CD14-positive monocyte (primary cell): Measurements from ENCODE around the gene MACROD2. TPM values are rescaled to one million over a fixed set of nuclear protein-coding genes. Genes with fewer than 3 reads are reported as not detected.

Experiments
- DNase-seq, 3 donors: peaks; one replicate each; pipeline ENCODE4 v3.0.0-alpha.2; 2011 to 2022
- H2AFZ ChIP-seq: 2 replicates; pipeline ENCODE4 v1.6.0; 2012; ENCODE audit warnings: mild to moderate bottlenecking, low read depth, low read length, inconsistent platforms; ENCODE audit not compliant: insufficient read depth, poor library complexity, severe bottlenecking
- H3K27ac ChIP-seq, 2 donors: 1 replicate in 1 of 2; 2 replicates in 1 of 2; pipeline ENCODE4 v1.5.1; 2012 to 2013; ENCODE audit warnings: low read length in 2 of 2, control low read depth in 1 of 2, inconsistent platforms in 1 of 2, low read depth in 1 of 2, mild to moderate bottlenecking in 1 of 2
- H3K27me3 ChIP-seq, 2 donors: one replicate each; pipeline versions ENCODE4 v1.6.0 to v1.6.1; 2011 to 2013; ENCODE audit warnings: low read length in 2 of 2; ENCODE audit not compliant: control insufficient read depth in 2 of 2, insufficient read depth in 2 of 2
- H3K36me3 ChIP-seq, 2 donors: replicated peaks in 1 of 2; 1 replicate in 1 of 2; 2 replicates in 1 of 2; pipeline versions ENCODE4 v1.5.1 to v1.6.1; 2012 to 2013; ENCODE audit warnings: low read length in 2 of 2, control low read depth in 1 of 2, inconsistent platforms in 1 of 2, mild to moderate bottlenecking in 1 of 2; ENCODE audit not compliant: insufficient read depth in 2 of 2, control insufficient read depth in 1 of 2
- H3K4me1 ChIP-seq, 2 donors: 1 replicate in 1 of 2; 2 replicates in 1 of 2; pipeline versions ENCODE4 v1.5.1 to v1.6.1; 2012 to 2013; ENCODE audit warnings: low read length in 2 of 2, control low read depth in 1 of 2, inconsistent platforms in 1 of 2, mild to moderate bottlenecking in 1 of 2, moderate library complexity in 1 of 2; ENCODE audit not compliant: insufficient read depth in 2 of 2, control insufficient read depth in 1 of 2
- H3K4me2 ChIP-seq: replicated peaks from 2 replicates; pipeline ENCODE3; 2012; ENCODE audit warnings: low read length, moderate library complexity, mild to moderate bottlenecking; ENCODE audit not compliant: poor library complexity, severe bottlenecking; ENCODE audit errors: extremely low read depth
- H3K4me3 ChIP-seq, 3 experiments: fragments of 200-600 bp in 1 of 3; sonication (generic) in 1 of 3; replicated peaks in 1 of 3; 1 replicate in 2 of 3; 2 replicates in 1 of 3; pipeline ENCODE4 v1.5.1; 2011 to 2013; ENCODE audit warnings: low read length in 3 of 3, mild to moderate bottlenecking in 3 of 3, control low read depth in 2 of 3, low read depth in 2 of 3, inconsistent platforms in 1 of 3, moderate library complexity in 1 of 3
- H3K79me2 ChIP-seq: 2 replicates; pipeline ENCODE4 v1.6.0; 2012; ENCODE audit warnings: mild to moderate bottlenecking, control low read depth, inconsistent platforms, low read length, moderate library complexity; ENCODE audit not compliant: insufficient read depth
- H3K9ac ChIP-seq: 2 replicates; pipeline ENCODE4 v1.6.0; 2017; ENCODE audit warnings: low read length, mild to moderate bottlenecking; ENCODE audit not compliant: insufficient read depth, poor library complexity, severe bottlenecking
- H3K9me3 ChIP-seq, 2 donors: replicated peaks in 1 of 2; 1 replicate in 1 of 2; 2 replicates in 1 of 2; pipeline versions ENCODE4 v1.5.1 to v1.6.1; 2012 to 2013; ENCODE audit warnings: low read length in 2 of 2, control low read depth in 1 of 2; ENCODE audit not compliant: control insufficient read depth in 1 of 2, insufficient read depth in 1 of 2
- H4K20me1 ChIP-seq: 2 replicates; pipeline ENCODE4 v1.6.0; 2012; ENCODE audit warnings: mild to moderate bottlenecking, low read length, control low read depth, moderate library complexity; ENCODE audit not compliant: insufficient read depth
- H3K27ac Mint-ChIP-seq, 7 donors: one replicate each; pipeline ENCODE4 v1.8.0; 2020; ENCODE audit warnings: mild to moderate bottlenecking in 7 of 7, mixed read lengths in 7 of 7, moderate library complexity in 6 of 7, inconsistent platforms in 2 of 7
- H3K27me3 Mint-ChIP-seq, 3 donors: one replicate each; pipeline ENCODE4 v1.8.0; 2021 to 2022; ENCODE audit warnings: low read depth in 3 of 3, mild to moderate bottlenecking in 3 of 3, mixed read lengths in 3 of 3, moderate library complexity in 3 of 3, inconsistent platforms in 1 of 3
- H3K36me3 Mint-ChIP-seq, 2 donors: one replicate each; pipeline ENCODE4 v1.8.0; 2020; ENCODE audit warnings: mixed read lengths in 2 of 2, inconsistent platforms in 1 of 2, mild to moderate bottlenecking in 1 of 2
- H3K4me1 Mint-ChIP-seq: one replicate; pipeline ENCODE4 v1.8.0; 2020; ENCODE audit warnings: mild to moderate bottlenecking, mixed read lengths
- H3K4me3 Mint-ChIP-seq, 2 donors: one replicate each; pipeline ENCODE4 v1.8.0; 2020; ENCODE audit warnings: mild to moderate bottlenecking in 2 of 2, mixed read lengths in 2 of 2, moderate library complexity in 1 of 2
- H3K9me3 Mint-ChIP-seq, 7 donors: one replicate each; pipeline ENCODE4 v1.8.0; 2020 to 2022; ENCODE audit warnings: mixed read lengths in 7 of 7, mild to moderate bottlenecking in 6 of 7, moderate library complexity in 6 of 7, inconsistent platforms in 2 of 7
- WGBS: methylation state at CpG from one replicate; pipeline ENCODE4 v1.1.5; 2013; ENCODE audit warnings: missing lambda C conversion rate; ENCODE audit not compliant: insufficient coverage; 5-methylcytosine and 5-hydroxymethylcytosine counted together
- intact Hi-C, 2 donors: fragments of 100-400 bp; cut with micrococcal nuclease; formaldehyde crosslinking; loops; one replicate each; pipeline versions ENCODE4 v1.15.0 to v1.15.1; 2023
- polyA plus RNA-seq, 3 donors: library from polyadenylated mRNA; depleted of rRNA in 1 of 3; unstranded in 2 of 3; stranded (reverse) in 1 of 3; fragments of 300-500 nt in 2 of 3; fragments of >200 nt in 1 of 3; fragmentation: Illumina TruSeq in 2 of 3; gene quantifications; 1 replicate in 2 of 3; 2 replicates in 1 of 3; pipeline ENCODE4 v1.2.3, GENCODE V29; 2012 to 2021
- TF ChIP-seq, protein P1 (sequence below): fragments of 200-600 bp; IDR thresholded peaks from one replicate; pipeline ENCODE4 v1.8.0; 2022; ENCODE audit warnings: antibody characterized with exemption, mild to moderate bottlenecking

The MACROD2 gene
- polyA plus RNA-seq, 3 donors: 0.23 TPM; not detected in 2

DNA sequence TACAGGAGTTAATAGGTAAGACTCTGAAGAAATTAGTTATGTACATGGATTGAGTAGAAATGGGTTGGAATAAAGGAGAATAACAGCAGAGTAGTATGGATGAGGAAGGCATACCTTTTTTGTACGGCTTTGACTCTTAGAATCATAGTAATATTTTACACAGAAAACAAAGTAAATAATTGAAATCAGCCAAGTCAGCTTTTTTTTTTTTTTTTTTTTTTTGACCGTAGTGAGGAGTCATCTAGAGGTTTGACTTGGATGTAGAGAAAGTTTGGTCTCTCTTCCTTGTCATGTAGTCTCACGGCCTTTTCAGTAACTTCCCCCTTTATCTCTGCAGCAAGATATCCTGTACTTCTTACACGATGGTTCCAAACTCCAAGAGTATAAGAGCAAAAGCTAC, 183.2 kb downstream of the MACROD2 start:
- no peak overlapping the region for H2AFZ ChIP-seq
- no peaks in the 10 kb centered on the region for H4K20me1 ChIP-seq
- H3K4me1 ChIP-seq: no peaks in the 10 kb centered on the region
- Mint-ChIP-seq H3K4me3 (no peak overlapping the region), H3K4me1 (no peaks in the 10 kb centered on the region), H3K36me3 (no peaks in the 10 kb centered on the region), H3K27ac (no peak overlapping the region), H3K27me3 (peaks cover 0 to 4% (median 0%) of the 10 kb centered on the region in 3 donors), H3K9me3 (peaks cover 14 to 20% (median 16%) of the 10 kb centered on the region in 7 donors)
- 80% methylated on average over 1 of the region's 4 CpGs for WGBS
- intact Hi-C loops: no loop called here
- H3K9ac ChIP-seq: no peak overlapping the region
- no peaks in the 10 kb centered on the region for H3K27me3 ChIP-seq
- H3K4me2 ChIP-seq: no peak overlapping the region
- no peak overlapping the region for H3K4me3 ChIP-seq
- no peaks in the 10 kb centered on the region for H3K79me2 ChIP-seq
- H3K27ac ChIP-seq: no peak overlapping the region
- no peaks in the 10 kb centered on the region for H3K36me3 ChIP-seq
- TF ChIP-seq, protein P1, sequence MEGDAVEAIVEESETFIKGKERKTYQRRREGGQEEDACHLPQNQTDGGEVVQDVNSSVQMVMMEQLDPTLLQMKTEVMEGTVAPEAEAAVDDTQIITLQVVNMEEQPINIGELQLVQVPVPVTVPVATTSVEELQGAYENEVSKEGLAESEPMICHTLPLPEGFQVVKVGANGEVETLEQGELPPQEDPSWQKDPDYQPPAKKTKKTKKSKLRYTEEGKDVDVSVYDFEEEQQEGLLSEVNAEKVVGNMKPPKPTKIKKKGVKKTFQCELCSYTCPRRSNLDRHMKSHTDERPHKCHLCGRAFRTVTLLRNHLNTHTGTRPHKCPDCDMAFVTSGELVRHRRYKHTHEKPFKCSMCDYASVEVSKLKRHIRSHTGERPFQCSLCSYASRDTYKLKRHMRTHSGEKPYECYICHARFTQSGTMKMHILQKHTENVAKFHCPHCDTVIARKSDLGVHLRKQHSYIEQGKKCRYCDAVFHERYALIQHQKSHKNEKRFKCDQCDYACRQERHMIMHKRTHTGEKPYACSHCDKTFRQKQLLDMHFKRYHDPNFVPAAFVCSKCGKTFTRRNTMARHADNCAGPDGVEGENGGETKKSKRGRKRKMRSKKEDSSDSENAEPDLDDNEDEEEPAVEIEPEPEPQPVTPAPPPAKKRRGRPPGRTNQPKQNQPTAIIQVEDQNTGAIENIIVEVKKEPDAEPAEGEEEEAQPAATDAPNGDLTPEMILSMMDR: no peak
- peaks cover 19% of the 10 kb centered on the region in 2 donors for H3K9me3 ChIP-seq
- no peak for DNase-seq

- Histone ChIP-seq H3K36me3 (no peaks in the 10 kb centered on the region), H3K9me3 (peaks cover 15% of the 10 kb centered on the region in 2 donors), H3K4me1 (no peaks in the 10 kb centered on the region), H2AFZ (no peak overlapping the region), H3K79me2 (no peaks in the 10 kb centered on the region), H3K27ac (no peak overlapping the region), H3K4me2 (no peak overlapping the region), H3K27me3 (no peaks in the 10 kb centered on the region), H3K4me3 (no peak overlapping the region), H4K20me1 (no peaks in the 10 kb centered on the region), H3K9ac (no peak overlapping the region)
- peaks cover 11 to 16% (median 12%) of the 10 kb centered on the region in 7 donors for H3K9me3 Mint-ChIP-seq
- intact Hi-C loops: no loop called here
- H3K27me3 Mint-ChIP-seq: peaks cover 0 to 4% (median 0%) of the 10 kb centered on the region in 3 donors
- H3K4me1 Mint-ChIP-seq: no peaks in the 10 kb centered on the region
- no peaks in the 10 kb centered on the region for H3K36me3 Mint-ChIP-seq
- no peak for DNase-seq
- no peak overlapping the region for H3K4me3 Mint-ChIP-seq
- TF ChIP-seq, protein P1: no peak
- no peak overlapping the region for H3K27ac Mint-ChIP-seq
Observed at GRCh38 chr20:14178952-14179351, 183.6 kb downstream of the MACROD2 start.
